Measurements from ENCODE around the gene VBP1. TPM values are rescaled to one million over a fixed set of nuclear protein-coding genes. Genes with fewer than 3 reads are reported as not detected.
"Not testable (repeated sequence)": the region's sequence is repeated elsewhere in the genome, so short reads cannot be mapped to it uniquely, and the experiment has no call there.

The VBP1 gene
- total and polyA plus RNA-seq, 5 experiments from 2014 or later: 30.7 to 112 (median 78.9) TPM

- H3K27me3 Mint-ChIP-seq, H3K4me3 Mint-ChIP-seq, H3K36me3 Mint-ChIP-seq, ATAC-seq, POLR2A ChIA-PET, DNase-seq, H3K4me1 Mint-ChIP-seq: not testable (repeated sequence)
- H3K27ac Mint-ChIP-seq: peak overlapping the region in 3 of 10 donors; percentile 31 to 68 (median 36)
- peaks cover 0 to 12% (median 3%) of the 10 kb centered on the region in 9 donors for H3K9me3 Mint-ChIP-seq
Measured at GRCh38 chrX:155267995-155268394, 51.7 kb downstream of the VBP1 start.

- Mint-ChIP-seq H3K4me1 (no peaks in the 10 kb centered on the region), H3K27ac (no peak overlapping the region), H3K4me3 (no peak overlapping the region), H3K27me3 (no peaks in the 10 kb centered on the region), H3K36me3 (peaks cover 0 to 3% (median 0%) of the 10 kb centered on the region in 3 donors), H3K9me3 (peaks cover 0 to 12% (median 3%) of the 10 kb centered on the region in 9 donors)
- ATAC-seq (no peak), DNase-seq (no peak)
- POLR2A ChIA-PET: no interaction called here
Measured at GRCh38 chrX:155270969-155271368, 54.7 kb downstream of the VBP1 start.

- H3K9me3 Mint-ChIP-seq: no peaks in the 10 kb centered on the region
- H3K27me3 Mint-ChIP-seq: no peaks in the 10 kb centered on the region
- peak in 2 of 10 donors; percentile 16 to 24 for DNase-seq
- no peaks in the 10 kb centered on the region for H3K36me3 Mint-ChIP-seq
- peak; percentile 35 to 65 for ATAC-seq
- no peak overlapping the region for H3K4me3 Mint-ChIP-seq
- no peak overlapping the region for H3K27ac Mint-ChIP-seq
- peaks cover 0 to 12% (median 5%) of the 10 kb centered on the region in 4 donors for H3K4me1 Mint-ChIP-seq
- POLR2A ChIA-PET: no interaction called here
Measured at GRCh38 chrX:155279873-155280272, 63.6 kb downstream of the VBP1 start.

Other genes starting within 250 kb of the VBP1 start
- 1 to 10 TPM; 1.1 to 1.6 TPM for gene F8, start 193.7 kb upstream of the VBP1 start, total RNA-seq
- 1 to 10 TPM; 2.4 to 5.5 (median 2.7) TPM for gene F8, start 193.7 kb upstream of the VBP1 start, polyA plus RNA-seq
- 10 to 100 TPM; 48.2 to 59.9 TPM for gene FUNDC2, start 189.6 kb upstream of the VBP1 start, total RNA-seq
- 100 to 1,000 TPM; 161 to 203 (median 178) TPM for gene FUNDC2, start 189.6 kb upstream of the VBP1 start, polyA plus RNA-seq
- 1 to 10 TPM; 5.3 to 8.6 TPM for gene CMC4, start 145.3 kb upstream of the VBP1 start, total RNA-seq
- gene CMC4, start 145.3 kb upstream of the VBP1 start, polyA plus RNA-seq: 10 to 100 TPM; 25.6 to 27.7 (median 26.1) TPM
- 10 to 100 TPM; 17.7 to 23.2 TPM for gene MTCP1, start 145.3 kb upstream of the VBP1 start, total RNA-seq
- gene MTCP1, start 145.3 kb upstream of the VBP1 start, polyA plus RNA-seq: 10 to 100 TPM; 27.9 to 37.9 (median 29.3) TPM
- gene BRCC3, start 145.0 kb upstream of the VBP1 start, total RNA-seq: 10 to 100 TPM; 18.3 to 19.5 TPM
- gene BRCC3, start 145.0 kb upstream of the VBP1 start, polyA plus RNA-seq: 10 to 100 TPM; 17.0 to 25.7 (median 17.4) TPM
- gene RAB39B, start 48.0 kb downstream of the VBP1 start, total RNA-seq: 10 to 100 TPM; 13.5 to 14.8 TPM
- 1 to 10 TPM; 3.4 to 8.3 (median 4.0) TPM for gene RAB39B, start 48.0 kb downstream of the VBP1 start, polyA plus RNA-seq
- gene CLIC2, start 118.2 kb downstream of the VBP1 start, total RNA-seq: 1 to 10 TPM in 1 of 2 experiments, under 1 TPM in 1; 0.73 to 1.4 TPM
- under 1 TPM in 2 of 3 donors, not detected in 1; 0.21 to 0.34 TPM for gene CLIC2, start 118.2 kb downstream of the VBP1 start, polyA plus RNA-seq
- gene F8A2, start 165.6 kb downstream of the VBP1 start, total RNA-seq: not detected
- gene F8A2, start 165.6 kb downstream of the VBP1 start, polyA plus RNA-seq: not detected
- 10 to 100 TPM in 1 of 2 experiments, 1 to 10 TPM in 1; 9.7 to 14.5 TPM for gene F8A3, start 242.2 kb downstream of the VBP1 start, total RNA-seq
- 10 to 100 TPM in 2 of 3 donors, 1 to 10 TPM in 1; 9.5 to 22.2 (median 18.0) TPM for gene F8A3, start 242.2 kb downstream of the VBP1 start, polyA plus RNA-seq